ENCODE results near the gene HNRNPL. TPM values are rescaled to one million over a fixed set of nuclear protein-coding genes. Genes with fewer than 3 reads are reported as not detected.
"Not testable (repeated sequence)": the region's sequence is repeated elsewhere in the genome, so short reads cannot be mapped to it uniquely, and the experiment has no call there.

Gene HNRNPL
- polyA plus RNA-seq, 1 experiment: 316 TPM

GRCh38 chr19:38862321-38863059 lies 12.7 kb upstream of the HNRNPL start:
- H3K27me3 ChIP-seq (ENCODE audit: control insufficient read depth, insufficient read depth, low read length): no peaks in the 10 kb centered on the region
- DNase-seq (ENCODE audit: low read depth, low spot score): no peak
- H3K27ac ChIP-seq (ENCODE audit: low read depth, low read length): no peak overlapping the region
- no peaks in the 10 kb centered on the region; the same call in 1 of the 2 replicates for H3K9me3 ChIP-seq (ENCODE audit: control insufficient read depth, insufficient read depth, low read length)
- TF ChIP-seq CTCF (IDR thresholded peaks at IDR 0.05; ENCODE audit: low read depth, low read length): no peak
- no peak overlapping the region for H3K4me3 ChIP-seq (ENCODE audit: low read depth, low read length)
- CTCF ChIA-PET: interaction anchor here (0.7 to 1.6 kb wide), 3 partner anchors 13 to 284 kb away, joined by 4 to 5 read pairs (median 5); no protein-coding TSS in a partner anchor
- POLR2A ChIA-PET: no interaction called here

GRCh38 chr19:38861368-38861767 lies 11.6 kb upstream of the HNRNPL start:
- DNase-seq (ENCODE audit: low read depth, low spot score): no peak
- TF ChIP-seq CTCF (IDR thresholded peaks at IDR 0.05; ENCODE audit: low read depth, low read length): no peak
- Histone ChIP-seq H3K9me3 (ENCODE audit: control insufficient read depth, insufficient read depth, low read length) (no peaks in the 10 kb centered on the region; the same call in 1 of the 2 replicates), H3K27ac (ENCODE audit: low read depth, low read length) (no peak overlapping the region), H3K27me3 (ENCODE audit: control insufficient read depth, insufficient read depth, low read length) (no peaks in the 10 kb centered on the region), H3K4me3 (ENCODE audit: low read depth, low read length) (no peak overlapping the region)
- ChIA-PET POLR2A (no interaction called here), CTCF (interaction anchor here (1.8 kb wide), 1 partner anchor 8 kb away, joined by 5 read pairs; no protein-coding TSS in a partner anchor)

GRCh38 chr19:38859631-38860204 lies 9.9 kb upstream of the HNRNPL start:
- H3K27me3 ChIP-seq (ENCODE audit: control insufficient read depth, insufficient read depth, low read length); H3K27ac ChIP-seq (ENCODE audit: low read depth, low read length); POLR2A ChIA-PET; DNase-seq (ENCODE audit: low read depth, low spot score); H3K4me3 ChIP-seq (ENCODE audit: low read depth, low read length); H3K9me3 ChIP-seq (ENCODE audit: control insufficient read depth, insufficient read depth, low read length): not testable (repeated sequence)
- CTCF ChIA-PET: interaction anchor here (0.8 to 1.8 kb wide), 2 partner anchors 9 to 27 kb away, joined by 3 to 5 read pairs; no protein-coding TSS in a partner anchor

GRCh38 chr19:38856813-38857212 lies 7.0 kb upstream of the HNRNPL start:
- ChIA-PET POLR2A (no interaction called here), CTCF (no interaction called here)
- Histone ChIP-seq H3K9me3 (ENCODE audit: control insufficient read depth, insufficient read depth, low read length) (no peaks in the 10 kb centered on the region; the same call in 1 of the 2 replicates), H3K27ac (ENCODE audit: low read depth, low read length) (no peak overlapping the region), H3K4me3 (ENCODE audit: low read depth, low read length) (no peak overlapping the region), H3K27me3 (ENCODE audit: control insufficient read depth, insufficient read depth, low read length) (no peaks in the 10 kb centered on the region)
- no peak for TF ChIP-seq CTCF (IDR thresholded peaks at IDR 0.05; ENCODE audit: low read depth, low read length)
- DNase-seq (ENCODE audit: low read depth, low spot score): no peak

GRCh38 chr19:38855751-38856150 lies 6.0 kb upstream of the HNRNPL start:
- H3K9me3 ChIP-seq (ENCODE audit: control insufficient read depth, insufficient read depth, low read length); DNase-seq (ENCODE audit: low read depth, low spot score); H3K27me3 ChIP-seq (ENCODE audit: control insufficient read depth, insufficient read depth, low read length); H3K27ac ChIP-seq (ENCODE audit: low read depth, low read length); H3K4me3 ChIP-seq (ENCODE audit: low read depth, low read length); POLR2A ChIA-PET; CTCF ChIA-PET: not testable (repeated sequence)

- H3K9me3 ChIP-seq (ENCODE audit: control insufficient read depth, insufficient read depth, low read length); DNase-seq (ENCODE audit: low read depth, low spot score); H3K27ac ChIP-seq (ENCODE audit: low read depth, low read length); H3K4me3 ChIP-seq (ENCODE audit: low read depth, low read length); POLR2A ChIA-PET; CTCF ChIA-PET; H3K27me3 ChIP-seq (ENCODE audit: control insufficient read depth, insufficient read depth, low read length): not testable (repeated sequence)
Observed at GRCh38 chr19:38854961-38855360, 5.2 kb upstream of the HNRNPL start.

Measured in AG04450 (cell line).